LoVo (cell line): ENCODE measurements around the gene AQP10.
A peak's percentile ranks its signal among the peaks of the same experiment; 100 is the strongest.
"Not testable (repeated sequence)": the region's sequence is repeated elsewhere in the genome, so short reads cannot be mapped to it uniquely, and the experiment has no call there.

Experiments used
- DNase-seq: peaks from one replicate; pipeline ENCODE4 v3.0.0-alpha.2; 2016; ENCODE audit warnings: low spot score

AQP10 gene

GRCh38 chr1:154320882-154321608 lies at the start of gene AQP10:
AQP10 (plus strand) TSS chr1:154321093; CDS start chr1:154321156, 63 bp downstream.
- no peak for DNase-seq

- DNase-seq = peak; percentile 93
These were observed 48.5 kb upstream of the AQP10 start, which contains the start of gene HAX1 for GRCh38 chr1:154272217-154272998. HAX1 (plus strand) TSS chr1:154272629; CDS start chr1:154272724, 95 bp downstream.

- no peak for DNase-seq
These were observed 47.8 kb upstream of the AQP10 start for GRCh38 chr1:154272999-154273563.

- no peak for DNase-seq
These were observed 44.1 kb upstream of the AQP10 start for GRCh38 chr1:154276797-154277196.

- not testable (repeated sequence) for DNase-seq
These were observed 33.3 kb upstream of the AQP10 start for GRCh38 chr1:154287591-154287990.

GRCh38 chr1:154288661-154289060 lies 32.2 kb upstream of the AQP10 start:
- no peak for DNase-seq

- DNase-seq = no peak
These were observed 30.0 kb upstream of the AQP10 start for GRCh38 chr1:154290921-154291320.

- DNase-seq = no peak
These were observed 25.3 kb upstream of the AQP10 start for GRCh38 chr1:154295408-154296235.

- no peak for DNase-seq
These were observed 19.3 kb upstream of the AQP10 start for GRCh38 chr1:154301582-154301981.

- no peak for DNase-seq
These were observed 16.1 kb upstream of the AQP10 start for GRCh38 chr1:154304664-154305337.

GRCh38 chr1:154306151-154306550 lies 14.7 kb upstream of the AQP10 start:
- no peak for DNase-seq

GRCh38 chr1:154307670-154308270 lies 13.1 kb upstream of the AQP10 start:
- DNase-seq = not testable (repeated sequence)

GRCh38 chr1:154309136-154309535 lies 11.8 kb upstream of the AQP10 start:
- DNase-seq = not testable (repeated sequence)

- not testable (repeated sequence) for DNase-seq
These were observed 8.4 kb upstream of the AQP10 start for GRCh38 chr1:154312229-154313065.

GRCh38 chr1:154313066-154313356 lies 7.9 kb upstream of the AQP10 start:
- DNase-seq = no peak

- DNase-seq = not testable (repeated sequence)
These were observed 6.7 kb upstream of the AQP10 start for GRCh38 chr1:154314226-154314625.

GRCh38 chr1:154316704-154317103 lies 4.2 kb upstream of the AQP10 start:
- no peak for DNase-seq

GRCh38 chr1:154318386-154318785 lies 2.5 kb upstream of the AQP10 start:
- no peak for DNase-seq

- DNase-seq = not testable (repeated sequence)
These were observed 679 bp downstream of the AQP10 start for GRCh38 chr1:154321609-154321934.

- no peak for DNase-seq
These were observed 2.6 kb downstream of the AQP10 start for GRCh38 chr1:154323493-154323892.
